Jurkat, Clone E6-1 (cell line): ENCODE results near the gene ETV6.

Experiments
- DNase-seq: peaks from one replicate; pipeline ENCODE4 v3.0.0-alpha.2; 2011; ENCODE audit warnings: low read depth, low spot score
- H3K4me3 ChIP-seq: 2 replicates; pipeline ENCODE4 v1.5.1; 2011; ENCODE audit warnings: mild to moderate bottlenecking, low read length, control low read depth, moderate library complexity

The ETV6 gene

GRCh38 chr12:11805680-11806079, 156.2 kb downstream of the ETV6 start:
- no peak for DNase-seq
- H3K4me3 ChIP-seq, result no peak overlapping the region

GRCh38 chr12:11807458-11807857, 158.0 kb downstream of the ETV6 start:
- no peak overlapping the region for H3K4me3 ChIP-seq
- DNase-seq, result no peak

DNA sequence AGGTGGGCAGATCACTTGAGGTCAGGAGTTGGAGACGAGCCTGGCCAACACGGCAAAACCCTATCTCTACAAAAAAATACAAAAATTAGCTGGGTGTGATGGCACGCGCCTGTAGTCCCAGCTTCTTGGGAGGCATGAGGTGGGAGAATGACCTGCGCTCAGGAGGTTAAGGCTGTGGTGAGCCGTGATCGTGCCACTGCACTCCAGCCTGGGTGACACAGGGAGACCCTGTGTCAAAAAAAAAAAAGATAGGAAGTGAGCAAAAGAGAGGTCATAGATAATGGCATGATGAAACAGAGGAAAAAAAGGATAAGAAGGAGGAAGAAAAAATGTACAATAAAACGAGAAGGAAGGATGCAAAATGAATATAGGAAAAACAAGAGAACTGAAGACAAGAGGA, 159.5 kb downstream of the ETV6 start:
- H3K4me3 ChIP-seq, result no peak overlapping the region
- DNase-seq, result no peak

- H3K4me3 ChIP-seq, result no peak overlapping the region
- DNase-seq, result no peak
Observed at GRCh38 chr12:11810206-11810545, 160.7 kb downstream of the ETV6 start.

GRCh38 chr12:11811008-11811407, 161.5 kb downstream of the ETV6 start:
- no peak for DNase-seq
- H3K4me3 ChIP-seq, result no peak overlapping the region

DNA sequence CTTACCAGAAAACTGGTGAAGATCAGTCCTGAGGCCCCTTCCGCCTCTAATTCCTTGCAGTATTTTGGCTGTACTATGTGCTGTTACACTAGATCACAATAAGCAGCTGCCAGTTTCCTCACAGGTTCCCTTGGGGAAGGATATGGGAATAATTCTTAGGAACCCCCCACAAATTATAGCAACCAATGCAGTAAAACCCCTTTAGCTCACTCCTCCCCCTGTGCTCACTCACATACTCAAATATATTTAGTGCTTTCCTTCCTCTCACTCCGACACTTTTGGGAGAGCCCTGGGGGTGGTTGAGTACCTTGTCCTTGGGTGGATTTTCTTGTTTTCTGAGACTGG, 162.7 kb downstream of the ETV6 start:
- DNase-seq, result no peak
- peak overlapping the region; percentile 57 for H3K4me3 ChIP-seq

DNA sequence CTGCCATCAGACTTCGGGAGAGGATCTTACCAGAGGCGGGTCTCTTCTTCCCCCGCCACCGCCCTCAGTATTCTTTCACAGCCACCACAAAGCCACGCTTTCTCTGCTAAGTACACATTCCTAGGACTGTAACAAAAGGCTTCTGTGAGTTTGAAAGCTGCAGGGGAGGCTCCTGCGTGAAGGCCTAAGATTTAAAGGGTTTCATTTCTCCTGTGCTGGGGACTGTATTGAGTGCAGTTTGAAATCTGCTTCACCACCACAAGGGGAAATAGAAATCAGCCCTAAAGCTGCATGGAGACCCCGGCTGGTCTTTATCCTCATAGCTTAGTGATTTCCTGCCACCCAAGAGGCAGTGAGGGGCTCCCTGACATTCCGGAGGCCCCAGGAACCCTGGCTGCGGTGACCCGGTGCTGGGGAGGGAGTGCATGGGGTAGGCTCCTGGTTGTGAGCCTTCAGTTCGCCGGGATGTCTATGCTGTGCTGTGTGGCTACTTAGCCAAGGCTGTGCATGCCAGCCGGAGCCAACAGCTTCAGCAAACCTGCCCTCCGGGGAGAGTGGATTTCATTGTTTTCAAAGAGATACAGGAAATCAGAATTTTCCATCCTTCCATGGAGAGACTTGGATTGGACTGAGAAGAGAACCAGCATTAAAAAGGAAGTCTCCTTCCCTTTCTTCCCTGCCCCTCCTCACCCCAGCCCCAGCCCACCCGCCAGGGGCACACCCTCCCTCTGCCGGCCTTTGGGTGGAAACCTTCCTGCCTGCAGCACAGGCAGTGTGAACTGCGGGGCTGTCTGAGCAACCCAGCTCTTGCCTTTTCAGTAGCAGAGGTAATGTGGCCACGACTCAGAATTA, 163.3 kb downstream of the ETV6 start:
- peak; percentile 70 for DNase-seq
- peak overlapping the region; percentile 57 for H3K4me3 ChIP-seq

GRCh38 chr12:11813438-11813813, 164.0 kb downstream of the ETV6 start:
- DNase-seq, result no peak
- H3K4me3 ChIP-seq, result peak overlapping the region; percentile 57

GRCh38 chr12:11814374-11814773, 164.9 kb downstream of the ETV6 start:
- peak; percentile 91 for DNase-seq
- no peak overlapping the region for H3K4me3 ChIP-seq

DNA sequence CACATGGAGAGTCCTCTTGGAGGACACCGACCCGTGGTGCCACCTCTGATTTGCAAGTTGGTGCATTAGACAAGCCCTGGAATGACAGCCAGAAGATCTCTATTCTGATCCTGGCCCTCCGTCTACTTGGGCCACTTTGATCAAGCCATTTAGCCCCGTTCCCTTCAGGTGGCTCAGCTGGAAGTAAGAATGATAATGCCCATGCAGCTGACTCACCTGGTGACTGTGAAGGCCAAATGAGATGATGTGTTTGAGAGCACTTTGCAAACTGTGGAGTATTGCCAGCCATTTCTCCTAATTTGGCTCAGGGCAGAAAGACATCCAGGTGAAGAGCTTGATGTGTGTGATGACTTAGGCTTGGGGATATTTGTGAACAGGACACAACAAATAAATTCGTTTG, 165.9 kb downstream of the ETV6 start:
- no peak overlapping the region for H3K4me3 ChIP-seq
- DNase-seq, result no peak

- H3K4me3 ChIP-seq, result no peak overlapping the region
- no peak for DNase-seq
Observed at GRCh38 chr12:11819643-11820042, 170.2 kb downstream of the ETV6 start.

DNA sequence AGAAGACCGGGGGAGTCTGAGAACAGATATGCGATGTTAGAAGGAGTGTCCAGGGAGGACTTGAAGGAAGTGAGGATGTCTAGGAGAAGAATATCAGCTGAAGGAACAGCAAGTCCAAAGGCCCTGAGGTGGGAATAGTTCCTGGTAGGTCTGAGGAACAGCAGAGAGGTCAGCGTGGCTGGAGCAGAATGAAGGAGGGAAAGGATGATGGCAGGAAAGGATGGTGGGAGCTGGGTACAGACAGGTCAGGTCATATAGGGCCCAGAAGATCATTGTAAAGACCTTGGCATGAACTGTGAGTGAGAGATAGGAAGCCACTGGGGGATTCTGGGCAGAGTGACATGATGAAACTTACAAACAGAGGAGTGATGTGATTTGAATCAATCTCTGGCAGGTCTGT, 171.0 kb downstream of the ETV6 start:
- H3K4me3 ChIP-seq, result no peak overlapping the region
- no peak for DNase-seq

- DNase-seq, result no peak
- no peak overlapping the region for H3K4me3 ChIP-seq
Observed at GRCh38 chr12:11821386-11822080, 172.1 kb downstream of the ETV6 start.

GRCh38 chr12:11822081-11822834, 172.8 kb downstream of the ETV6 start:
- H3K4me3 ChIP-seq, result no peak overlapping the region
- no peak for DNase-seq

DNA sequence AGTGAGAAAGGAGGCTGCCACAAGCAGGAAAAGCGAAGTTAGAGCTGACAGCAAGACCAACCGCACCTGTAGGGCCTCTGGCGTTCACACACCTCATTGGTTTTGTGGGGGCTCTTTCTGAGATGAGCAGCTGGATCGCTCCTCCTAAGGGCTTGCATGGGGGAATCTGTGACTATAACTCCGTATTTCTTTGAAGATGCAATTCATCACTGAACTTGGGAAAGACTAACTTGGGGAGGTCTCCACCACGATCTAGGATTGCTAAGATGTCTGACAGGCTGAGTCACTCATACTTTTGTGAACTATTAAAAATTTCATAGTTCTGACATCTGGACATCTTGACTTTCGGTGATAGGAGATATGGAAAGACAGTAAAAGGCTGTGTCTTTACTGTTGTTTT, 173.6 kb downstream of the ETV6 start:
- DNase-seq, result no peak
- no peak overlapping the region for H3K4me3 ChIP-seq

DNA sequence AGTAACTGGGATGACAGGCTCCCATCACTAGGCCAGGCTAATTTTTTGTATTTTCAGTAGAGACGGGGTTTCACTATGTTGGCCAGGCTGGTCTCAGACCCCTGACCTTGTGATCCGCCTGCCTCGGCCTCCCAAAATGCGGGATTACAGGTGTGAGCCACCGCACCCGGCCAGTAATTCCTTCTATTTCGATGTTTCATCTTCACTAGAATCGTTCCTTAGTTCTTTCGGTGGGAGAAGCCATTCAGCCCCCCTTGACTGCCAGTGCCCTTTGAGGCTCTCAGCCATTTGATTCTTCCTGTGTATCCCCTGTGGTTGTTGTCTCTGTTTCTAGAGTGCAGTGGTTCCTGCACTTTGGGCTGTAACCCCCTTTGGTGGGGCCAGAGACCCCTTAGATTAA, 174.1 kb downstream of the ETV6 start:
- H3K4me3 ChIP-seq, result no peak overlapping the region
- no peak for DNase-seq

DNA sequence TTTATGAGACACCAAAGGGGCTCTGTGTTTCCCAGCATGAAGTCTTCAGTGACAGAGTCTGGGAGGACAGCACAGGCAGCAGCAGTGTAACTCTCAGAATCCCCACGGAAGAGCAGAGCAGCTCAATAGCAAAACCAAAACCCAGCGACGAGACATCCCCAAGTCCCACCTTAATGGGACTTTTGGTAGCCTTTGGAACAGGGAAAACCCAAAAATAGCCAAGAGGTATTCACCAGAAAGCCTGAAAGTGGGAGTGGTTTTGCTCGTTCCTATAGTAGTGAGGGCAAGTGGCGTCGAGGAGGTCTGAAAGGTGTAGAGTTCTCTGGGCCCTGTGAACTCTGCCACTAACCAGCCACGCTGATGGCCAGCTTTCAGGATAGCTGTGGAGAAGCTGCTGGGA, 174.6 kb downstream of the ETV6 start:
- DNase-seq, result no peak

GRCh38 chr12:11824736-11825135, 175.3 kb downstream of the ETV6 start:
- H3K4me3 ChIP-seq, result no peak overlapping the region
- no peak for DNase-seq

More for the DNA sequence above, 174.6 kb downstream of the ETV6 start:
- no peak overlapping the region for H3K4me3 ChIP-seq

GRCh38 chr12:11825278-11825677, 175.8 kb downstream of the ETV6 start:
- no peak for DNase-seq
- no peak overlapping the region for H3K4me3 ChIP-seq

GRCh38 chr12:11826574-11826973, 177.1 kb downstream of the ETV6 start:
- DNase-seq, result no peak
- H3K4me3 ChIP-seq, result no peak overlapping the region
